ENCODE results near the gene TMEM236. TPM values are rescaled to one million over a fixed set of nuclear protein-coding genes. Genes with fewer than 3 reads are reported as not detected.

TMEM236 gene
- total RNA-seq, 2 donors from 2014 or later = 0.14 to 0.45 TPM

DNA sequence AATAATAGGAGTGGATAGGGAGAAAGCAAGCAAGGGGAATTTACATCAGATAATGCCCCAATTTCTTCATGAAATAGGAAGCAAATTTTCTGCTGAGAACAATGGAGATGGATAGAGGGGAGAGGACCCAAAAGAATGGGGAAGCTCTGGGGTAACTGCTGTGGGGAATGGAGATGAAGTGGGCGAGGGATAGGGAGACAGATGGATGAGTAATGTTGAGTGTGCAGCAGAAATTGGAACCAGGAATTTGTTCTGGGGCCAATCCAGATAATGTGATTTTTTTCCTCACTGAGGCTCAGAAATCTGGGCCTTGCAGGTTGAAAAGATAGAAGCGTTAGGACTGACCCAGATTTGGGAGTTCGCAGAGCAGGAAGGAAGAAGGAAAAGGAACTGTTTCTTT lies 32.7 kb downstream of the TMEM236 start:
- no peak overlapping the region for H3K4me3 ChIP-seq
- no peak overlapping the region for H3K27ac ChIP-seq
- no peaks in the 10 kb centered on the region for H3K9me3 ChIP-seq
- H3K4me1 ChIP-seq (replicated peaks) = peaks cover 5% of the 10 kb centered on the region
- no peak for DNase-seq (ENCODE audit: low spot score)
- H3K27me3 ChIP-seq (replicated peaks; ENCODE audit: insufficient read depth) = no peaks in the 10 kb centered on the region
- TF ChIP-seq, protein P1, sequence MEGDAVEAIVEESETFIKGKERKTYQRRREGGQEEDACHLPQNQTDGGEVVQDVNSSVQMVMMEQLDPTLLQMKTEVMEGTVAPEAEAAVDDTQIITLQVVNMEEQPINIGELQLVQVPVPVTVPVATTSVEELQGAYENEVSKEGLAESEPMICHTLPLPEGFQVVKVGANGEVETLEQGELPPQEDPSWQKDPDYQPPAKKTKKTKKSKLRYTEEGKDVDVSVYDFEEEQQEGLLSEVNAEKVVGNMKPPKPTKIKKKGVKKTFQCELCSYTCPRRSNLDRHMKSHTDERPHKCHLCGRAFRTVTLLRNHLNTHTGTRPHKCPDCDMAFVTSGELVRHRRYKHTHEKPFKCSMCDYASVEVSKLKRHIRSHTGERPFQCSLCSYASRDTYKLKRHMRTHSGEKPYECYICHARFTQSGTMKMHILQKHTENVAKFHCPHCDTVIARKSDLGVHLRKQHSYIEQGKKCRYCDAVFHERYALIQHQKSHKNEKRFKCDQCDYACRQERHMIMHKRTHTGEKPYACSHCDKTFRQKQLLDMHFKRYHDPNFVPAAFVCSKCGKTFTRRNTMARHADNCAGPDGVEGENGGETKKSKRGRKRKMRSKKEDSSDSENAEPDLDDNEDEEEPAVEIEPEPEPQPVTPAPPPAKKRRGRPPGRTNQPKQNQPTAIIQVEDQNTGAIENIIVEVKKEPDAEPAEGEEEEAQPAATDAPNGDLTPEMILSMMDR (IDR thresholded peaks at IDR 0.05) = no peak
- no peak for TF ChIP-seq POLR2AphosphoS5 (IDR thresholded peaks at IDR 0.05)
- 76% methylated on average over 3 of the region's 3 CpGs for WGBS
- intact Hi-C loops (cut with DNase I) = no loop called here
- no peaks in the 10 kb centered on the region for H3K36me3 ChIP-seq

DNA sequence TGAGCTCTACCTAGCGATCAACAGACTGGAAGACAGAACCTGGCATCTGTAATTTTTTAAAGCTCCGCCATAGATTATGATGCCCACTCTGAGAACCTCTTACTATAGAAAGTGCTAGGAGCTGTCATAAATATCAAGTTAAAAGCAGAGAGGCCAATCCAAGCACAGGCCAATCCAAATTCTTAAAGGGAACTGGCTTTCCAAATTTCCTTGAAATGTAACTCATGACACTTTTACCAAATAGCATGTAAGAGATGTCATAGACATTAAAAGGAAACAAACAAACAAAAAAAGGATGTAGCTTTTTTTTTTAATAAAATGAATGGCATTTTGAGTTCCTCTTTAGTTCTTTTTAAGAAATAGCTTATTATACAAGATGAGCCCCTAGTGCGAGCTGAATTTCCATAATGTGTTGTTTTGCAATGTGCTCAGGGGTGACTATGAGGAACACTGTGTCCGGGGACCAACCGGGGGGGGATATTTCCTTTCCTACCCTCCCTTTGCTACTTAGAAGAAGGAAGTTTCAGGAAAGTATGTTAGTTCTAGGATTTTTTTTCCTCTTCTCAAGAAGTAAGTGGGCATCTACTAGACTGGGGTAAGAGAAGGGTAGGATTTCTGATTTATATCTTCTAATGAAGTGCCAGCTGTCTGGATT lies 33.4 kb downstream of the TMEM236 start:
- Histone ChIP-seq H3K36me3 (no peaks in the 10 kb centered on the region), H3K4me1 (replicated peaks) (peaks cover 5% of the 10 kb centered on the region), H3K27me3 (replicated peaks; ENCODE audit: insufficient read depth) (no peaks in the 10 kb centered on the region), H3K4me3 (no peak overlapping the region), H3K27ac (no peak overlapping the region), H3K9me3 (no peaks in the 10 kb centered on the region)
- intact Hi-C loops (cut with DNase I) = no loop called here
- no peak for DNase-seq (ENCODE audit: low spot score)
- TF ChIP-seq POLR2AphosphoS5 (IDR thresholded peaks at IDR 0.05) (no peak), POLR2A (IDR thresholded peaks at IDR 0.05) (no peak)
- TF ChIP-seq, protein P1 (IDR thresholded peaks at IDR 0.05) = no peak
- WGBS = 80% methylated on average over 5 of the region's 5 CpGs

DNA sequence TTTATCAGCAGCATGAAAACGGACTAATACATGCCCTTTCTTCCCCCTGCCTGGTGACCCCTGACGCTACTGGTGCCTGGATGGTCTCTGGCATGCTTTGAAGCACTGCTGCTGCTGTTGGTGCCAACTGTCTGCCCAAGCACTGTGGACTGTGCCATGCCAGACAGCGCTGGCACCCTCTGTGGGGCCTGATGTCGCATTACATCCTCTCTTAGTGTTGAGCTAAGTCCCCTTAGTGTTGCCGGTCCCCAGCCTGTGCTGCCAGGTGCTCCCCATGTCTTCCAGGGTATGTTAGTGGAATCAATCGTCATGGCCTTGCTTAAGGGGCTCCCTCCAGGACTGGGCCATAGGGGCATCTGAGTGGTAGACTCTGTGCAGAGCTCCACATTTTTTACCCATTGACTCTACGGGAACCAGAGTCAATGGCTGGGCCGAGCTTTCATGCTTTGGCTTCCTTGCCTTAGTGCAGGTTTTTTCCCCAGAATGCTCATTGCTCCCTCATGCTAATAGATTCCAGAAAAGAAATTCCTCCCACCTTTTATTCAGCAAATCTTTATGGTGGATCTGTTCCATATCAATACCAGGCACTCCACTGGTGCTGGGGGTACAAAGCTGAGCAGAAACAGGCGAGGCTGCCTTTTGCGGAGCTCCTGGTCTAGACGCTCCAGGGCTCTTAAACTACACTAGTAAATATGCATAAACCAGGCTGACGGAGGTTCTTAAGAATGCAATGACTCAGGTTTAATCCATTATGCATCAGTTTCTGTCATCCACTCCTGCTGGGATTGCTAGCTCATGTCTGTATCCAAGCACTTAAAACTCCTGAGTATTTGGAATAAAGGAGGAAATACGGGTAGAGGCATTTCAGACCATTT lies 35.3 kb downstream of the TMEM236 start:
- no peak for DNase-seq (ENCODE audit: low spot score)
- WGBS = 85% methylated on average over 12 of the region's 13 CpGs
- Histone ChIP-seq H3K27ac (no peak overlapping the region), H3K9me3 (no peaks in the 10 kb centered on the region), H3K4me1 (replicated peaks) (peaks cover 5% of the 10 kb centered on the region), H3K4me3 (no peak overlapping the region), H3K27me3 (replicated peaks; ENCODE audit: insufficient read depth) (no peaks in the 10 kb centered on the region), H3K36me3 (no peaks in the 10 kb centered on the region)
- TF ChIP-seq POLR2AphosphoS5 (IDR thresholded peaks at IDR 0.05) (no peak), POLR2A (IDR thresholded peaks at IDR 0.05) (no peak)
- TF ChIP-seq, protein P1 (IDR thresholded peaks at IDR 0.05) = no peak
- intact Hi-C loops (cut with DNase I) = no loop called here

DNA sequence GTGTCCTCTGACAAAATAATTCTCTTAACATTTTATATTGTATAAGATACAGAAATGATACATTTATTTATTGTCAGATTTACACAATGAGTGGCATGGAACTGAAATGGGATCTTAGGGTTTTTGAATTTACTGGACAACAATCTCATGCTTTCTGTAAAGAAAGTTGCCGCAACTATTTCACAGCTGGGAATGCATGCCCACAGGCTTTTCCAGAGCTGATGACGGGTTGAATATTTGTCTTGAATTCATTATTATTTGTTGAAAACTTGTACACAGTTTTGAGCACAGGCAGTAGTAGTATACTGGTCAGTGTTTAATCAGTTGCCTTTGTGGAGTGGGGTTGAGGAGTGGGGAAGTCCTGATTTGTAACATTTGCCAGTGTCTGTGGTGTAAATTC lies 36.6 kb downstream of the TMEM236 start:
- TF ChIP-seq POLR2AphosphoS5 (IDR thresholded peaks at IDR 0.05) = no peak
- no peak for TF ChIP-seq POLR2A (IDR thresholded peaks at IDR 0.05)
- TF ChIP-seq, protein P1 (IDR thresholded peaks at IDR 0.05) = no peak
- Histone ChIP-seq H3K27ac (no peak overlapping the region), H3K9me3 (no peaks in the 10 kb centered on the region), H3K4me3 (no peak overlapping the region), H3K27me3 (replicated peaks; ENCODE audit: insufficient read depth) (no peaks in the 10 kb centered on the region), H3K36me3 (no peaks in the 10 kb centered on the region), H3K4me1 (replicated peaks) (no peaks in the 10 kb centered on the region)
- no peak for DNase-seq (ENCODE audit: low spot score)
- 84% methylated on average over 2 of the region's 2 CpGs for WGBS
- intact Hi-C loops (cut with DNase I) = no loop called here
